Hematopoietic multipotent progenitor cell treated with erythropoietin and hydrocortisone succinate and interleukin-3 and kit ligand, for 15 days (in vitro differentiated cells): Measurements from ENCODE around the gene MCF2L2.
A peak's percentile ranks its signal among the peaks of the same experiment; 100 is the strongest.
"Not testable (repeated sequence)": the region's sequence is repeated elsewhere in the genome, so short reads cannot be mapped to it uniquely, and the experiment has no call there.

Experiments used
- DNase-seq: peaks from one replicate; pipeline ENCODE4 v3.0.0-alpha.2; 2015; ENCODE audit warnings: low spot score

MCF2L2 gene

GRCh38 chr3:183428447-183429211 lies at the start of gene MCF2L2:
Gene MCF2L2, minus strand, starts transcription at chr3:183428619. Its CDS starts 642 bp downstream, at chr3:183427977.
- DNase-seq: no peak

GRCh38 chr3:183477801-183478456 lies 49.5 kb upstream of the MCF2L2 start:
- DNase-seq: no peak

GRCh38 chr3:183475764-183476162 lies 47.3 kb upstream of the MCF2L2 start:
- not testable (repeated sequence) for DNase-seq

GRCh38 chr3:183475016-183475763 lies 46.8 kb upstream of the MCF2L2 start:
- no peak for DNase-seq

GRCh38 chr3:183473969-183474368 lies 45.5 kb upstream of the MCF2L2 start:
- no peak for DNase-seq

GRCh38 chr3:183472155-183472554 lies 43.7 kb upstream of the MCF2L2 start:
- DNase-seq: no peak

GRCh38 chr3:183468424-183468823 lies 40.0 kb upstream of the MCF2L2 start:
- no peak for DNase-seq

GRCh38 chr3:183466575-183466974 lies 38.2 kb upstream of the MCF2L2 start:
- DNase-seq: no peak

GRCh38 chr3:183465710-183466109 lies 37.3 kb upstream of the MCF2L2 start:
- not testable (repeated sequence) for DNase-seq

GRCh38 chr3:183464480-183464879 lies 36.1 kb upstream of the MCF2L2 start:
- DNase-seq: no peak

- DNase-seq: no peak
Measured at GRCh38 chr3:183460081-183461055, 31.9 kb upstream of the MCF2L2 start.

GRCh38 chr3:183455089-183455488 lies 26.7 kb upstream of the MCF2L2 start:
- DNase-seq: no peak

GRCh38 chr3:183454064-183454463 lies 25.6 kb upstream of the MCF2L2 start:
- no peak for DNase-seq

GRCh38 chr3:183449791-183450190 lies 21.4 kb upstream of the MCF2L2 start:
- DNase-seq: no peak

- DNase-seq: no peak
Measured at GRCh38 chr3:183449391-183449790, 21.0 kb upstream of the MCF2L2 start.

GRCh38 chr3:183448369-183449128 lies 20.1 kb upstream of the MCF2L2 start:
- no peak for DNase-seq

GRCh38 chr3:183447206-183448001 lies 19.0 kb upstream of the MCF2L2 start:
- peak; percentile 42 for DNase-seq

- no peak for DNase-seq
Measured at GRCh38 chr3:183446838-183447205, 18.4 kb upstream of the MCF2L2 start.

- DNase-seq: no peak
Measured at GRCh38 chr3:183444748-183445147, 16.3 kb upstream of the MCF2L2 start.
